H54 (cell line): ENCODE data around the gene SUPT7L.

Experiments used
- DNase-seq: peaks from one replicate; pipeline ENCODE4 v3.0.0; 2011; ENCODE audit warnings: low spot score, mixed read lengths; ENCODE audit not compliant: insufficient read length
- FAIRE-seq: peaks from 3 replicates; lab custom pipeline; 2011; peaks lifted over from hg19 to GRCh38; lab: Jason Lieb, UNC
- POLR2A ChIP-seq: IDR thresholded peaks from 2 replicates; pipeline ENCODE4 v1.6.1; 2011; ENCODE audit warnings: low read depth, mild to moderate bottlenecking, low read length

The SUPT7L gene

GRCh38 chr2:27606611-27607010, 56.8 kb downstream of the SUPT7L start:
- no peak for TF ChIP-seq POLR2A
- DNase-seq (no peak), FAIRE-seq (no peak)
